GDM1 (cell line): Measurements from ENCODE around the gene LSG1.
A peak's percentile ranks its signal among the peaks of the same experiment; 100 is the strongest.

Experiments used
- DNase-seq: peaks from one replicate; lab custom pipeline; 2025; lab: John Stamatoyannopoulos, UW

LSG1 gene

GRCh38 chr3:194686816-194687637, 15.0 kb upstream of the LSG1 start:
- peak; percentile 19 for DNase-seq

- no peak for DNase-seq
Measured at GRCh38 chr3:194686414-194686815, 14.4 kb upstream of the LSG1 start.

DNA sequence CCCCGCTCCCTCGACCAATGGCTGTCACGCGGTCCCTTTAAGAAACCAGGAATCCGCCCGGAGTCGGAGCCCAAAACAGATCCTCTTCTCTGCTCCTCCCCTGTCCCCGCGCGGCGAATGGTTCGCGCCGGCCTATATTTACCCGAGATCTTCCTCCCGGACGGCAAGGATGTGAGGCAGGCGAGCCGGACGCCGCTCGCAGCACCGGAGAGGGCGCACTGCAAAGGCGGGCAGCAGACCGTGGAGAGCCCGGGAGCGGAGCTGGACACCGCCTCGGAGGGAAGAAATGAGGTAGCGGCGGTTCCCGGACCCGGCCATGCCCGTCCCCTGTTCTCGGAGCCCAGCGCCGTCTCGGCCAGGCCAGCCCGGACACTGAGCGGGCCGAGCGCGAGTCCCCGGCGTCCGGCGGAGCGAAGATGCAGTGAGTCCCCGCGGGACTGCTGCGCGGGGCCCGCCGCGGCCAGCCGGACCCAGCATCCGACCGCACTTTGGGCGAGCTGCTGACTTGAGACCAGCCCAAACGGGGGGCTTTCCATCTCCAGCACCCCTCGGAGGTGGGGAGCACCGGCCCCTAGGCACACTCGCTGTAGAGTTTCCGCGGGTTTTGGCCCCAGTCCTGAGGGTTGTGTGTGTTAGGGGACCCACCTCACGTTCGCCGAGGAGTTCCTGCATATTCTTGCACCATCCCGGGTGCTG, 13.9 kb upstream of the LSG1 start, which contains the start of gene FAM43A:
TSS of gene FAM43A (plus strand) at position 166 of the 696 bp plus-strand sequence. CDS start 944 bp downstream, outside the sequence.
- DNase-seq = peak; percentile 89

- DNase-seq = no peak
Measured at GRCh38 chr3:194685065-194685717, 13.2 kb upstream of the LSG1 start.

GRCh38 chr3:194683380-194683779, 11.4 kb upstream of the LSG1 start:
- no peak for DNase-seq

DNA sequence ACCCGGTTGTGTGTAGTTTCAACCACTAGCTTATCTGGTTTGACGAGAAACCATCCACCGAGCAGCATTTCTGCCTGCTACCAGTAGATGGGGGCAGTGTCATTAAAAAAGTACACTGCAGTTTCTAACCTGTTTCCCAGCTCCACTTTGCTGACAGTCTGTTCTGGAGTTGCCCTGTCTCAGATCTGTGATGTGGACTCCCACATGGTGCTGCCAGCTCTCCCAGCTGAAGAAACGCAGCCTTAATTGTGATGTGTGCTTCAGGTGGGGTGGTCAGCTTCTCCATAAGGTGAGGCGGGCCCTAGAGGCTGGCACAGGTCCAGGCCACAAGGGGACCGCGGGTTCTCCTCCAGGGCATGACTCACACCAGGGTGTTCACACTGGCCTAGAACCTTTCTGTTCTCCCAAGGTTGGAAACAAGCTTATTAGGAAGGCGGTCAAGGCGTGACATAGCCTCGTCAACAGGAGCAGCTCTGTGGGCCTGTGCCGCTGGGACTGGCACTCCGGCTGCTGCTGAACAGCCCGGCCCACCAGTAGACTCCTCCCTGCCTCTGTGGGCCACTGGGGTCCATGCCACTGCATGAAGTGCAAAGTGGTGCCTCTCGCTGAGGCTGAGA, 10.8 kb upstream of the LSG1 start:
- DNase-seq = peak; percentile 78

DNA sequence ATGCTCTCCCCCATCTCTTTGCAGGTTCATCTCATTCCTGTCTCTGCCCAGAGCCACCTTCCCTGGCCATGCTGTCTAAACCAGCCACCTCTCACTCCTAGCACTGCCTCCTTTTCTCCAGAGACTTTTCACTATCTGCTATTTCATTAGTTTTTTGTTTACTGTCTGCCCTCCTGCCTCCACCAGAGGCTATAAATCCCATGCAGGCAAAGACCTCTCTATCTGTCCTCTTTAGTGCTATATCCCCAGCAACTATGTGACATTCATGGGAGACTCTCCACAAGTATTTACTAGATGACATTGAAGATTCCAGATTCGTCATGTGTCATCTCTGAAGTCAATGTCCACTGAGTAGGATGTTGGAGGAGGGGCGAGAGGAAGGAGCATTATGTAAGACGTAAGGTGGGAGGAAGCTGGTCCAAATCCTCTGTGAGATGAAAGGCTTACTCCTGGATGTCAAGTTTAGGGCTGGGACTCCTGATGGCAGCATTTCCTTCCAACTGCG, 10.2 kb upstream of the LSG1 start:
- DNase-seq = no peak

GRCh38 chr3:194680888-194681615, 9.1 kb upstream of the LSG1 start:
- no peak for DNase-seq

DNA sequence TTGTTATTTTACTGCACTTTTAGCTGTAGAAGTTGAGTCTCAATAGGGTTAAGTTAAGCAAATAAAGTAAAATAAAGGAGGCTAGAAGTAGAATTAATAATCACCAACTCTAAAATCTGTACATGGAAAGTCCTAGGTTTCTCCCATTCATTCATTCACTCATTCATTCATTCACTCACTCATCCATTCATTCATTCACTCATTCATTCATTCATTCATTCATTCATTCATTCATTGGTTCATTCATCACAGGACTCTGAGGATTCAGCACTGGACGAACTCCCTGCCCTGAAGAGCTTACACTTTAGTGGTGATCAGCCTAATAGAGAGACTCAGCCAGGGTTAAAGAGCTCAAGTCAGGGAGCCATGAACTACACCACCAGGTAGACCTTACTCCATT, 4.5 kb upstream of the LSG1 start:
- DNase-seq = no peak

DNA sequence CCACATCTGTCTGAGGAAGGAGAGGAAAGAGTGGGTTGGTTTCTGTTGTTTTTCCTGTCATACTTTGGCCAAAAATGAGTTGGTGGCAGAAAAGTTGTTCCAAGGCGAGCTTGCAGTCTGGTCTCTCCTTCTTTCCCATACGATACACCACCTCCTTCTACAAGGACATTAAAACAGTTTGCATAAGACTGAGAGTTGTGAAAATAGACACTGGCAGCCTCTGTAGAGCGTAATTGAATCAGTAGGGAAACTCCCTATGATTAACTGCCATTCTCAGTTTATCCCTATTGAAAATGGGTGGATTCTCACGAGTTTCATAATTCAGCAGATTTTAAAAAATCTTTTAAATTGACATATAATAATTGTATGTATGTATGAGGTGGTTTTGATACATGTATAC, 3.7 kb upstream of the LSG1 start:
- no peak for DNase-seq

DNA sequence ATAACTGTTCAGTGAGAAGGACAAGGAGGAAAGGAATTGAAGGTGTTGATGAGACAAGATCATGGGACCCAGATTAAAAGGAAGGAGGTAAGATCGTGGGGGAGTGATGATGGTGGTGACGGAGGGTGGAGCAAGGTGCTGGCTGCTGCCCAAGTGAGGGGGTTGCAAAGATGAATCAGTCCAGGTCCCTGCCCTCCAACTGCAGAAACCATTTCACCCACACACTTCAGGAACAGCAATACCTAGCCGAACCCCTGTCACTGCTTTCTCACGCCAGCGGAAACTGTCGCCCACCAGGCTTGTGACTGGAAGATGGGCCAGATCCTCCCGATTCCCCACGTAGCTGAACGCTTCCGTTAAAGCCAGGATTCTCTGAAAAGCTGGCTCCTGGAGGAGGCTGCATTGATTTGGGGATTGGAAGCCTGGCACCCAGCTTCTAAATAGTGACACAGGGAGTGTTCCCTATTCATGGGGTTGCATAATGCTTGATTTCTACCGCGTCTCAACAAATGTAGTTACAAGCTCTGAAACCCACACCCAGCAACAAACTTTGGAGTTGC, 3.2 kb upstream of the LSG1 start:
- no peak for DNase-seq

- no peak for DNase-seq
Measured at GRCh38 chr3:194673761-194674160, 1.8 kb upstream of the LSG1 start.

DNA sequence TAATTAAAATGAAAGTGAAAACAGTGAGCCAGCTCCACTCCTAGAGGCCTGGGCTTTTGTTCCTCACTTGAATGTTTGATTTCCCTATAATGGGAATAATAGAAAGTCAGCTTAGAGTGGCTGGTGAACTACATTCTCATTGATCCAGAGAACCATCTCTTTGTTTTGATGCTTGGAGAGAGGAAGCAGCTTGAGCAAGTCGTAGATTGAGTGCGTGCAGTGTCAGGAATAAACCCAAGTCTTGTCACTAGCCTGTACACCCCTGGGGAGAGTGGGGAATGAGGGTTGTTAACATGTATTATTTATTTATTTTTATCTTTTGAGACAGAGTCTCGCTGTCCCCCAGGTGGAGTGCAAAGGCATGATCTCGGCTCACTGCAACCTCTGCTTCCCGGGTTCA, 885 bp upstream of the LSG1 start:
- no peak for DNase-seq

DNA sequence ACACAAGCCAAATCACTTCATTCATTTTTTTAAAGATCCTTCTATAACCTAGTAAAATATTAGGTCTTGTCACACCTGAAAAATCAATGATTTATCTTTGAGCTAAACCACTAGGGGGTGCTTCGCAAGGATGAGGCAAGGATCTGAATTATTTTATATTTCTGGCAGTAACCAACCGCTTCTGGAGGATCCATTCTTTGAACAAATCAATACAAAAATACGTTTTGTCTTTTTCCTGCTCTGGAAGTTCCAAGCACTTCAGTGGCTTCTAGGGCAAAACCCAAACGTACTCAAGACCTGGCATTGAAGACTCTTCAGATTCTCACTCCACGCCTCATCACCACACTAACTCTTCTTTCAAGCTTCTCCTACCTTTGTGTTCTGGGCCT, 486 bp downstream of the LSG1 start:
- no peak for DNase-seq

- DNase-seq = no peak
Measured at GRCh38 chr3:194667363-194667762, 4.6 kb downstream of the LSG1 start.

GRCh38 chr3:194664857-194665256, 7.1 kb downstream of the LSG1 start:
- DNase-seq = no peak

DNA sequence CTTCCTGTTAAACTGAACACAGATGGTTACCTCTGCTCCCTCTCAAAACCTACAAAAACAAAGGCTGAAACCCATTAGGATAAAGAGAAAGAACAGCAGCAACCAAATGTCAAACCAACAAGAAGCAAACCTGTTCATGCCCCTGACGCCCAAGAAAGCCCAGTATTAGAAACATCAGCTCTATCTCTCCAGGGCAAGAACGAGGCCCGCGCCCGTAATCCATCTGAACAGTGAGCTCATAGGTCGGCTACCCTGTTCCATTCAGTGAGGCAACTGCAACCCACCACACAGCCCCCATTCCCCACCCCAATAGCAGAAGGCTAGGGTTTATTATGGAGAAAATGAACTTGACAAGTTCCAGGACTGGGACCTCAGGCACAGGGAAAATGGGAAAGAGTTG, 10.0 kb downstream of the LSG1 start:
- no peak for DNase-seq

GRCh38 chr3:194661374-194661773, 10.6 kb downstream of the LSG1 start:
- DNase-seq = no peak

DNA sequence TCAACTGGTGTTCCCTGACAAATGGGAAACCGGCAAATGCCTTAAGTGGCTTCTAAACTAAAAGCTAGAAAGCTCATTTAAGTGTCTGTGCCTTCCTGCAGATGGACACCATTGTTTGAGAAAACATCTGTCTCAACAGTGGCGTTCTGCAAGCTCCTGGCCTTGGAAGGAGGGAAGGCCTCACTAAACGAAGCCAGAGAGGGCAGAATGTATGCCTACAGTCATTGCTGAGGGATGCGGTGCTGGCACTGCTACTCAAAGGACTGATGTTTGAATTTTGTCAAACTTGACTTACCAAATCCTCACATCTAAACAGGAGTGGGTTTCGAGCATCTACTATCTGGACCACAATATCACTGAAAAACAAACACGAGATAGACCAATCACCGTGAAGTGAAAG, 12.2 kb downstream of the LSG1 start:
- no peak for DNase-seq

DNA sequence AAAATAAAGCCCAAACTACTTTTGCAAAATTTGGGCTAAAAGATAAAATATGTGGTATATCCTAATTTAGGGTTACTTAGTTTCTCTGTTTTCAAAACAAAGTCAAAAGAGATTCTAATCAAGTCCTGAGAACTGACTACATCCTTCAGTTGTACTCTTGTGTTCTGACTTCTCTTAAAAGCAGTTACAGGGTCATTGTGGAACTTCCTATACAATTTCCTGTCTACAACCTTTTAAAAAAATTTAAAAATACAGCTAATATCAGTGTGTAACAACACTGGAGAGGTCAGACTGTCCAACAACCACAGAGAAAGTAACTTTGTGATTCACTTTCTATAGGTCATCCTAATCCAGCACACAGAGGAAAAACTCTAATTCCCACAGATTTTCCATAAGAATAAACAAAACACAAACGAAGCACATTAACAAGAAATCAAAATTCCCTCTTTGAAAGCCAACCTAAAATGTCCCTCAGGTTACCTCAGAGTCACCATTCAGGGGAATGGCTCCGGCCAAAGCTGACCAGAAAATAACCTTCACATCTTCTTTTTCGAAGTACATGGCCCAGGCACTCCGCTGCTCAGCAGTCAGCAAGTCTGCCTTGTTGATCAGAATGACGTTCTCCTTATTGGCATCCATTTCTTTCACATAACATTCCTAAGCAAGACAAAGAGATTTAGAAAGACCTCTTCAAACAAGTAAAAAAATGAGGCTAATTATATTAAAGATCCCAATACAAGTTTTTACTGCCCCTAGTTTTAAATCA, 13.3 kb downstream of the LSG1 start:
- no peak for DNase-seq

- no peak for DNase-seq
Measured at GRCh38 chr3:194657439-194657838, 14.6 kb downstream of the LSG1 start.
